NB4 (cell line): ENCODE data around the gene KLHL21.

Source experiments
- CTCF ChIP-seq: IDR thresholded peaks from one replicate; pipeline ENCODE4 v1.5.1; 2012; ENCODE audit warnings: low read depth, low read length
- MAX ChIP-seq: IDR thresholded peaks from 2 replicates; pipeline ENCODE4 v1.6.1; 2011; ENCODE audit warnings: low read depth, low read length
- POLR2A ChIP-seq: IDR thresholded peaks from 2 replicates; pipeline ENCODE4 v1.6.1; 2011; ENCODE audit warnings: mild to moderate bottlenecking; ENCODE audit not compliant: insufficient read length; ENCODE audit errors: extremely low read depth

- TF ChIP-seq CTCF (no peak), MAX (no peak), POLR2A (no peak)
Observed at GRCh38 chr1:6635910-6636760, 33.5 kb upstream of the KLHL21 start.
